Heart left ventricle (tissue), 13 donors: Measurements from ENCODE around the gene RPS19.

Experiments used
- POLR2A ChIP-seq, 2 donors: fragments of 450-650 bp; IDR thresholded peaks; one replicate each; pipeline ENCODE4 v1.6.1; 2017; ENCODE audit warnings: antibody characterized with exemption in 2 of 2, mild to moderate bottlenecking in 2 of 2, moderate library complexity in 2 of 2
- TF ChIP-seq, protein P1 (sequence below), 12 donors: fragments of 200-600 bp; sonication (generic) in 4 of 12; IDR thresholded peaks; one replicate each; pipeline versions ENCODE4 v1.5.0 to v1.8.0; 2018 to 2022; ENCODE audit warnings: antibody characterized with exemption in 12 of 12, mild to moderate bottlenecking in 5 of 12
- donor health status: ischemic (EF 13 %, LVEDD 7.1; RV severe dilation, severe dysfunction).
- donor health status: DM: no; HTN: yes; CAD: no.
- donor health status: DM: no; HTN: no; CAD: no.
- donor health status: ischemic (EF 25% LVEDD 6.9; RV normal size, moderate dysfunction).
- donor health status: ischemic (EF 25% LVEDD 5.7; RV mildly dilated, moderate dysfunction).
- donor health status: ischemic (EF 35%, LVEDD 5.7; RV mildly dilated, moderate dysfunction).
- donor health status: nonischemic (EF 11% LVEDD 7.7; RV severe dilation, severe dysfunction).
- donor health status: DM: yes; HTN: yes; CAD: no.
- donor health status: PGD.
- donor health status: ischemic (EF 29% LVEDD 5.4; RV normal size, mild dysfunction).
- donor health status: nonischemic (EF 23%, LVEDD 6.1; RV moderate dilation, normal function).

DNA sequence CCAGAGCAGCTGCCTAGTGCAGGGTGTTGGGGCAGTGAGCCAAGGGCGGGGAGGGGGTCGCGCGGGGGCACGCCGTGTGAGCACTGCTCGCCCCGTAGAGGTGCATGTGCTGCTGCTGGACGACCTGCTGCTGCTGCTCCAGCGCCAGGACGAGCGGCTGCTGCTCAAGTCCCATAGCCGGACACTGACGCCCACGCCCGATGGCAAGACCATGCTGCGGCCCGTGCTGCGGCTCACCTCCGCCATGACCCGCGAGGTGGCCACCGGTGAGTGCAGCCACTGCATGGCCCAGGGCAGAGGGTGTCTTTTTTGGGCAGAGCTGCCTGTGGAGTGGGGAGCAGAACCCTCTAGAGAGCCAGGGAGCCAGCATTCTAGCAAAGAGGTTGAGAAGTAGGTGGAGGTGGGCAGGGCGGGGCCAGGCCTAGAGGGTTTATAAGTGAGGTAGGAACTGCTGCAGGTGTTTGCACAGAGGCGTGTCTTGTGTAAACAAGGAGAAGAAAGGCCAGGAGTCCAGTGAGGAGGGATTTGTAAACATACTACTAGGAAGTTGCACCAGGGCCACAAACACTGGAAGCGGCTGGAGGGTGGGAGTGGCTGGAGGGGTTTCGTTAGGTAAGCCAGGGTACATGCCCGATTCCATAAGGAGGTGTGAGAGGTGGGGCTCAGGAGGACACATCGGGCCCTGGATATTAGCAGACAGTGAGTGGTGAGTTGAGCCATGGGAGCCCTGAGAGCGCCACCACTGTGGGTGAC, 44.2 kb downstream of the RPS19 start:
- no peak for TF ChIP-seq POLR2A (IDR thresholded peaks at IDR 0.05)
- TF ChIP-seq, protein P1, sequence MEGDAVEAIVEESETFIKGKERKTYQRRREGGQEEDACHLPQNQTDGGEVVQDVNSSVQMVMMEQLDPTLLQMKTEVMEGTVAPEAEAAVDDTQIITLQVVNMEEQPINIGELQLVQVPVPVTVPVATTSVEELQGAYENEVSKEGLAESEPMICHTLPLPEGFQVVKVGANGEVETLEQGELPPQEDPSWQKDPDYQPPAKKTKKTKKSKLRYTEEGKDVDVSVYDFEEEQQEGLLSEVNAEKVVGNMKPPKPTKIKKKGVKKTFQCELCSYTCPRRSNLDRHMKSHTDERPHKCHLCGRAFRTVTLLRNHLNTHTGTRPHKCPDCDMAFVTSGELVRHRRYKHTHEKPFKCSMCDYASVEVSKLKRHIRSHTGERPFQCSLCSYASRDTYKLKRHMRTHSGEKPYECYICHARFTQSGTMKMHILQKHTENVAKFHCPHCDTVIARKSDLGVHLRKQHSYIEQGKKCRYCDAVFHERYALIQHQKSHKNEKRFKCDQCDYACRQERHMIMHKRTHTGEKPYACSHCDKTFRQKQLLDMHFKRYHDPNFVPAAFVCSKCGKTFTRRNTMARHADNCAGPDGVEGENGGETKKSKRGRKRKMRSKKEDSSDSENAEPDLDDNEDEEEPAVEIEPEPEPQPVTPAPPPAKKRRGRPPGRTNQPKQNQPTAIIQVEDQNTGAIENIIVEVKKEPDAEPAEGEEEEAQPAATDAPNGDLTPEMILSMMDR (IDR thresholded peaks at IDR 0.05) = no peak
